Fibroblast of skin of scalp (primary cell): ENCODE results near the gene CASP1.

Experiments
- DNase-seq: peaks from one replicate; pipeline ENCODE4 v3.0.0-alpha.2; 2013

The CASP1 gene

DNA sequence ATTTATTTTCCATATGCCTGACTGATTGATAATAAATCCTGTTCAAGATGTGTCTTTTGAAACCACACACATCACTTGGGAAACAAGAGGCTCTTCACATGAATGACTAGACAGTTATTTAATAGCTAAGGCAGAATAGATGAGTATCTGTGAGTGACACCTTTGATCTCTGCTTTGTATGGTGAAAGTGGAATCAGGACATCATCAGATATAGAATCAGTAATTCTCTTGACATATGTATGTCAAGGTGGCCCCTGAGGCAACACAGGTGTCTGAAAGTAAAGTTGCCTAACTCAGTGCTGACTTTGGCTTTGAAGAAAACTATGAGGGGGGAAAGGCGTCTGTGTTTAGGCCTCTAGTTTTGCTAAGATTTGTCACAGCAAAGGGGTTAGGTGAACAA, 55.1 kb downstream of the CASP1 start:
- DNase-seq, result no peak
